HUES48 (cell line): ENCODE measurements around the gene PEX11B.
"Not testable (repeated sequence)": the region's sequence is repeated elsewhere in the genome, so short reads cannot be mapped to it uniquely, and the experiment has no call there.

Experiments used
- H3K27ac ChIP-seq: one replicate; pipeline ENCODE4 v1.7.0; 2013; ENCODE audit warnings: low read depth, low read length, inconsistent platforms
- H3K27me3 ChIP-seq: 2 replicates; pipeline ENCODE4 v1.6.1; 2013; ENCODE audit warnings: mild to moderate bottlenecking, low read length; ENCODE audit not compliant: control insufficient read depth, insufficient read depth
- H3K36me3 ChIP-seq: 2 replicates; pipeline ENCODE4 v1.6.1; 2013; ENCODE audit warnings: low read length; ENCODE audit not compliant: control insufficient read depth, insufficient read depth
- H3K4me1 ChIP-seq: 2 replicates; pipeline ENCODE4 v1.6.1; 2013; ENCODE audit warnings: mild to moderate bottlenecking, low read length; ENCODE audit not compliant: control insufficient read depth, insufficient read depth
- H3K4me3 ChIP-seq: 2 replicates; pipeline ENCODE4 v1.5.1; 2013; ENCODE audit warnings: mild to moderate bottlenecking, low read depth, low read length
- H3K9ac ChIP-seq: 2 replicates; pipeline ENCODE4 v1.6.1; 2013; ENCODE audit warnings: mild to moderate bottlenecking, low read depth, low read length, moderate library complexity
- H3K9me3 ChIP-seq: 2 replicates; pipeline ENCODE4 v1.6.1; 2013; ENCODE audit warnings: low read length; ENCODE audit not compliant: control insufficient read depth, insufficient read depth

The PEX11B gene

GRCh38 chr1:145951526-145951925 lies 33.0 kb upstream of the PEX11B start:
- no peak overlapping the region for H3K9ac ChIP-seq

GRCh38 chr1:145949219-145949618 lies 30.7 kb upstream of the PEX11B start:
- Histone ChIP-seq H3K9me3 (no peaks in the 10 kb centered on the region), H3K27me3 (no peaks in the 10 kb centered on the region; the same call in 1 of the 2 replicates), H3K36me3 (no peaks in the 10 kb centered on the region), H3K4me3 (no peak overlapping the region), H3K9ac (no peak overlapping the region), H3K27ac (no peak overlapping the region), H3K4me1 (peaks cover 15% of the 10 kb centered on the region)

More at GRCh38 chr1:145951526-145951925, 33.0 kb upstream of the PEX11B start:
- Histone ChIP-seq H3K9me3 (no peaks in the 10 kb centered on the region), H3K4me1 (peaks cover 15% of the 10 kb centered on the region), H3K27ac (no peak overlapping the region), H3K36me3 (no peaks in the 10 kb centered on the region), H3K4me3 (no peak overlapping the region), H3K27me3 (peaks cover 22% of the 10 kb centered on the region)

GRCh38 chr1:145947551-145947950 lies 29.0 kb upstream of the PEX11B start:
- Histone ChIP-seq H3K27ac (peak overlapping the region; percentile 16), H3K27me3 (no peaks in the 10 kb centered on the region), H3K9me3 (no peaks in the 10 kb centered on the region), H3K4me1 (peaks cover 15% of the 10 kb centered on the region), H3K36me3 (no peaks in the 10 kb centered on the region), H3K4me3 (no peak overlapping the region), H3K9ac (no peak overlapping the region)

- Histone ChIP-seq H3K4me1 (peaks cover 15% of the 10 kb centered on the region), H3K36me3 (no peaks in the 10 kb centered on the region), H3K27ac (no peak overlapping the region), H3K9ac (no peak overlapping the region), H3K9me3 (no peaks in the 10 kb centered on the region), H3K4me3 (no peak overlapping the region), H3K27me3 (no peaks in the 10 kb centered on the region)
Measured at GRCh38 chr1:145946477-145946986, 28.0 kb upstream of the PEX11B start.

- no peaks in the 10 kb centered on the region for H3K9me3 ChIP-seq
- H3K9ac ChIP-seq: no peak overlapping the region
- H3K4me3 ChIP-seq: no peak overlapping the region
- H3K27ac ChIP-seq: no peak overlapping the region
- no peaks in the 10 kb centered on the region for H3K36me3 ChIP-seq
- H3K27me3 ChIP-seq: no peaks in the 10 kb centered on the region
- peaks cover 15% of the 10 kb centered on the region for H3K4me1 ChIP-seq
Measured at GRCh38 chr1:145944532-145944931, 26.0 kb upstream of the PEX11B start.

GRCh38 chr1:145942871-145943270 lies 24.4 kb upstream of the PEX11B start:
- no peak overlapping the region for H3K4me3 ChIP-seq
- H3K36me3 ChIP-seq: no peaks in the 10 kb centered on the region
- H3K27me3 ChIP-seq: no peaks in the 10 kb centered on the region
- peaks cover 12% of the 10 kb centered on the region for H3K4me1 ChIP-seq
- H3K9me3 ChIP-seq: no peaks in the 10 kb centered on the region
- no peak overlapping the region for H3K27ac ChIP-seq
- no peak overlapping the region for H3K9ac ChIP-seq

GRCh38 chr1:145942405-145942804 lies 23.9 kb upstream of the PEX11B start:
- Histone ChIP-seq H3K4me1 (peaks cover 8% of the 10 kb centered on the region), H3K36me3 (no peaks in the 10 kb centered on the region), H3K27ac (no peak overlapping the region), H3K9ac (no peak overlapping the region), H3K9me3 (no peaks in the 10 kb centered on the region), H3K4me3 (no peak overlapping the region), H3K27me3 (no peaks in the 10 kb centered on the region)

- Histone ChIP-seq H3K9me3 (no peaks in the 10 kb centered on the region), H3K4me1 (peaks cover 14% of the 10 kb centered on the region), H3K9ac (no peak overlapping the region), H3K36me3 (no peaks in the 10 kb centered on the region), H3K27me3 (no peaks in the 10 kb centered on the region), H3K4me3 (no peak overlapping the region), H3K27ac (no peak overlapping the region)
Measured at GRCh38 chr1:145937436-145937835, 18.9 kb upstream of the PEX11B start.

GRCh38 chr1:145936247-145936646 lies 17.7 kb upstream of the PEX11B start:
- Histone ChIP-seq H3K36me3 (no peaks in the 10 kb centered on the region), H3K4me1 (peaks cover 14% of the 10 kb centered on the region), H3K9ac (no peak overlapping the region), H3K27me3 (no peaks in the 10 kb centered on the region), H3K27ac (peak overlapping the region; percentile 35), H3K9me3 (no peaks in the 10 kb centered on the region), H3K4me3 (no peak overlapping the region)

- Histone ChIP-seq H3K27ac (no peak overlapping the region), H3K9ac (no peak overlapping the region), H3K9me3 (no peaks in the 10 kb centered on the region), H3K27me3 (no peaks in the 10 kb centered on the region), H3K4me3 (no peak overlapping the region), H3K4me1 (peaks cover 14% of the 10 kb centered on the region), H3K36me3 (no peaks in the 10 kb centered on the region)
Measured at GRCh38 chr1:145935708-145936107, 17.2 kb upstream of the PEX11B start.

- H3K36me3 ChIP-seq, H3K27me3 ChIP-seq, H3K9ac ChIP-seq, H3K9me3 ChIP-seq, H3K4me3 ChIP-seq: not testable (repeated sequence)
- Histone ChIP-seq H3K27ac (peak overlapping the region; percentile 81), H3K4me1 (peaks cover 14% of the 10 kb centered on the region)
Measured at GRCh38 chr1:145932522-145933009, 14.0 kb upstream of the PEX11B start.
